GM18870 (cell line): ENCODE data around the gene CRB2.

Source experiments
- ATAC-seq: cut with Tn5 transposase; IDR thresholded peaks from one replicate; pipeline ENCODE4 v1.9.1; 2021; ENCODE audit warnings: moderate library complexity; ENCODE audit not compliant: unreplicated experiment

CRB2 gene

DNA sequence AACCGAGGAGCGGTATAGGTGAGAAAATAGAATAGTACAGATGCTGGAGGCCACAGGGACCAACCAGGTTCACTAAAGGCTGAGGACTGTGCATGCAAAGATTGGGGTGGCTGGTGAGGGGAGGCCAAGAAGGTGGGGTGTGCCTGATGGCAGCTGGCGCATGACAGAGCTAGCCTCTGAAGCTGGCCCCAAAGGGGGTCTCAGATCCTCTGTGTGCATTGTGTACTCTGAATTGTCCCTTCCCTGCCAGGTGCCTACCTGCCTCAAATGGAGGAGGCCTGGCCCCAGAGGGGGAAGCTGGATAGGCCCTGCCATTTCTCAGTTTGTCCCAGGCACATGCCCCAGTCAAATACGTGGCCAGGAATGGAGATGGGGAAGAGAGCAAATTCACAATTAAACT lies 63.1 kb downstream of the CRB2 start:
- ATAC-seq: no peak

DNA sequence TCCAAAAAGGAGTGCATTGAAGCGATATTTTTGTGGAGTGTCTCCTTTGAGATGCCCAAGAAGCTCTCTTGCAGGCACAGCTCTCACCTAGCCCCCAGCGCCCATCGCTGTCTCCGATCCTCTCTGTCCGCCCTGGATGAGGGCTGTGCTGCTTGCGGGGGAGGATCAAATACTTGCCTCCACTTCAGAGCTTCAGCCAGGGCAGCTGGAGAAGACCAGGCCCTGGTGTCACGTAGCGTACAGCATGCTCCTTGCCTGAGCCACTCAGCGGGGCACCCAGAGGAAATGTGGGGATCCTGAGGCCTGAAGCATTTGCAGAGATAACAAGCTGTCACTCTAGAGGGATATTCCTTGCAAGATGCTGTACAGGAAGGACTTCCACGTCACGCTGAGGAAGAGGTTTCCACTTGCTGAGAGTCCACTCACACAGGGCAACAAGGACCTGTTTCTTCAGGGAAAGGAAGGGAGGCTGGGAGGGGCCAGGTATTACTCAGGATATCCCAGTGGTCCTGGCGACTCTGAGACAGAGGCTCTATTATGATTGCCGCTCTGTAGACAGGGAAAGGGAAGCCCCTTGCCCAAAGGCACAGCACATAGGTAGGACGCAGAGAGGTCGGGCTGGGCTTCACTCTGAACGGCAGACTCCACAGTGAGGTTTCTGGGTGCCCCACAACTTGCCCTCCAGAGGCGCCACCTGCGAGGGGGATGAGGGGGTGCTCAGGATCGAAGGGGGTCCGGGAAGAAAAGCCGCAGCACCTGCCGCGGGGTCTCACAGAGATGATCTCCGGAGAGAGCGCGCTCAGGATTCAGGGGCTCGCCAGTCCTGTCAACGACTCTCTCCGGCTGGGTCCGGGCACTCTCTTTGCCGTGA lies 64.0 kb downstream of the CRB2 start:
- no peak for ATAC-seq

DNA sequence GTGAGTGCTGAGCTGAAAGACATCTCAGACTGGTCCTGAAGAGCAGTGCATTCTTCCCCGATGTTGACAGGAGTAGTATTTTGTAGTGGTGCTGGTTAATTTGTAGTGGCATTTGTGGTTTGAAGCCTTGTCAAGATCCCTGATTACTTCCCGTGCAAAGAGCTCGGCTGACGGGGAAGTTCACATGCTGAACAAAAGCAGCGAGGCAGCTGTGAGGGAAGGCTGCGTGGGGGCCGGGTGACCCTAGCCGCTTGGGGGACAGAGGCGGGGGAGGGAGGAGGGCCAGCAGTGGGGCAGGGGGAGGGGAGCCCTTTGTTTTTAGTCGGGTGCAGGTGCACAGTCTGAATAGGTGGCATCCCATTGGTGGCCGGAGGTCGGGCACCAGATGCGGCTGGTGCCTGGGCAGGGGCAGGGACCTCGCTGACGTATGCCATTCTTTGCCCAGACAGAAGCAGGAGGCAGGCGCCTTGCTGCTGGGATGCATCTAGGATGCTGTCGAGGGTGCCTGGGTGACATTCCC lies 64.7 kb downstream of the CRB2 start:
- ATAC-seq: no peak

DNA sequence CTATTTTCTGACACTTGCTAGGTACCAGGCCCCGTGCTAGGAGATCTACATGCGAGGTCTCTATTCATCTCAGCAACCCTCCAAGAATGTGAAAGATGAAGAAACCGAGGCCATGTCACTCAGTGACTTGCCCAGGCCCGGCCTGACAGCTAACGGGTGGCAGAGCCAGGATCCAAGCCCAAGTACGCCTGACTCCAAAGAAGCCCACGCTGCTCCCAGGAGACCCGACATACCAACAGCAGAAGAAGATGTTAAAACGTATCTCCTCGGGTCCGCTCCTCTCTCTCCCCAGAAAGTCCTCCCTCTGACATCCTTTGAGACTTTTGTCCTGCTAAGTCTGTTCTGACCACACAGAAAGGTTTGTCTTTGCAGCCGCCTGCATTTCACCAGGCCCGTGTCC lies 65.2 kb downstream of the CRB2 start:
- no peak for ATAC-seq

DNA sequence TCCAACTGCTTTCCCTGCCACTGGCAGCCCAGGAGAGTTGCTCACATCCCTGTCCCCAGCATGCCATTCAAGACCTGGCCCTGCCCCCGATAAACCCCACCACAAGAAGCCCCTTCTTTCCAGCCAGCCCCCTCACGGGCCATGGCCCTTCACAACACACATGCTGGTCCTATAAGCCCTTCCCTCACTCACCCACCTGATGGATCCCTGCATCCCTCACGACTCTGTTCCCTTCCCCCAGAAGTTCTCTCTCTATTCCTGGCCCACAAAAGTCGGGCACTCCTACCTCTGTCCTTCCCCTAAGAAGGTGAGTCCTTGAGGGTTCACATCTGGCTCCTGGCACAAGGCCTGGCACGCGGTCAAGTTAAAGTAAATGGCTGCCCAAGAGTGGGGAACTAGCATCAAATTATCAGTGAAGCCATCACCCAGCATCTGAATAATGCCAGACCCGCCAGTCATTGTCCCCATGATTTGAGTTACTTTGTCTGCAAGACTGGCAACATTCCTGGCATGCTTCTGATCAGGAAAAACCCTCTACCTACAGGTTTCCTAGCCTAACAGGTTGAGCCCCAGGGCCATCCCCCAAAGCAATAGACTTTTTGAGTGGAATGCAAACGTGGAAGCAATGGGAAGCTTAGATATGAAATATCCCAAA lies 65.9 kb downstream of the CRB2 start:
- ATAC-seq: no peak

DNA sequence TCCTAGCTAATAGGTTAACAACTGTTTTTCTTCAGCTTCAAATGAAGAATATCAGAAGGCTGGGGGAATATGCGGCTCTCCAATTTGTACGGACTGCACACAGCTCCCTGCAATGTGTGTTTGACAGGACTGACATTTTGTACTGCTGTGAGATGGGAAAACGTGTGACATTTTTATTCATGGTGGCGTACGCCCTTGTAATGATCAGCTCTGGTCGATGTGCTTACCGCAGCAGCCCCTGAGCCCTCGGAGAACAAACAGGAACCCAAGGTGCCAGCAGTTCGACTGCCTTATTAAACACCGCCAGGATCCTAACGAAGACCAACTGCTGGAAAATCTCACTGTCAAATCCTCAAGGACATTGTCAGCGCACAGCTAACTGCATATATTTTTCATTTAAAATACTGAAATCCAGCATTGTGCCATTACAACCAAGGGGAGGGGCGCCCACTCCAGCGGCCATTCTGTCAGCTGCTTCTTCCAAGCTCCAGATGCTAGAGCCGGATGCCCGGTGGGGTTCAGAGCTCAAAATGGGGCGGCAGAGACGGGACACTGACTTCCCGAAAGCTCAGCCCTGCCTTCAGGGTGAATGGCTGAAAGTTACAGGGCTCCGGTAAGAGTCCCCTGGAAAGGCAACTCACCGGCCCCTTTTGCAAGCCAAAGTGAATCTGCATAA lies 66.8 kb downstream of the CRB2 start:
- ATAC-seq: no peak

DNA sequence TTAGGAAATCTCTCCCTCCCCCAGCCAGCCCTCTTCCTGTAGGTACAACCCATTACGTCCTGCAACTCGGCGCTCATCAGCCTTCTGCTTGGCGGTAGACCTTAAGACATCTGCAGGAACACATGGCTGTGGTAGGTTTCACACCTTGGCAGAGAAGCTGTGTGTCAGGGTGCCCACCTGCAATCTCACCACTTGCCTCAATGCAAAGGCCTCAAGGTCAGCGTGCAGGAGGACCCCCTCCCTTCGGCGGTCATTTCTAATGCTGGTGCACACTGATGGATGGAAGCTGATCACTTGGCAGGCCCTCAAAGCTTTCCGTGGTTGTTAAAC lies 67.3 kb downstream of the CRB2 start:
- ATAC-seq: no peak

DNA sequence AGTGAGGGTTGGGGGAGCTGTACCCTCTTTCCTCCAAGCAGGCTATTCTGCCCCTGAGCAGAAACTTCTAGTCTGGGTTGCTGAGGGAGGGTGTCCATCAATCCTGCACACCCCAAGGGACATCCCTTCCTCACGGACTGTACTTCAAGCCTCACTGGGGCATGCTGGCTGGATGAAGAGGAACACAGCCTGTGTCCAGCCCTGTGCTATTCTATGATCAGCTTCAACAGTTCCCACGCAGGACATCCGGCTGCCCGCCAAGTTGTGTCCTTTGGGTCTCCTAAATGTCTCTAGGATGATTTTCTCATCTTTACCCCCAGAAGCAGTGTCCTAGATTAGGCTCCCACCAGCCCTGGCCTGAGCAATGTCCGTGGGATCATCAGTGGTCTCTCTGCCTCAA lies 68.1 kb downstream of the CRB2 start:
- ATAC-seq: no peak

DNA sequence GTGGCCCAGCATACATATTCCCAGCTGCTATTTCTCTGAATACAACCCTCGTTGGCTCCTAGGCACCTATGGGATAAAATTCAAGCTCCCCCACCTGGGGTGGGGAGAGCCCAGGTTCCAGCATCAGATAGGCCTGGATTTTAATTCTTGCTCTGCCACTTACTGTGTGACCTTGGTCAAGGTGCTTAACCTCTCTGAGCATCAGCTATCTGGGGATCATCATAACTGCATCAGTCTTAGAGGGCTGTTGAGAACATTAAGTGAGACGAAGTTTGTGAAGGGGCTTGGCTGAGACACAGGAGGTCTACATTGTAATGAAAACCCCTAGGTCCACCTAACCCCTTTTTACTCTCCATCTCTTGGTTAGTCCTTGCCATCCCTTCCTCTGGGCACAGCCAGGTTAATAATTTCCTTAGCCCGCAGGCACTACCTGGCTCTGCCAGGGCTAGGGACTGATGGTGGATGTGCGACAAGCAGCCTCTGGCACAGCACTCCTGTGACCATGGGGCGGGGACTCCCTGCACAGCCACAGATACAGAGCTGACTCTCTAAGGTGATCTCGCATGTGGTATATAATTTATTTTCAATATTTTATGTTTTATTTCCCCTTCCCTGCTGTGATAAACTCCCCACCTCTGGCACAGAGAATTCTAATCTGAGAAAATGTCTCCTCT lies 68.7 kb downstream of the CRB2 start:
- no peak for ATAC-seq

DNA sequence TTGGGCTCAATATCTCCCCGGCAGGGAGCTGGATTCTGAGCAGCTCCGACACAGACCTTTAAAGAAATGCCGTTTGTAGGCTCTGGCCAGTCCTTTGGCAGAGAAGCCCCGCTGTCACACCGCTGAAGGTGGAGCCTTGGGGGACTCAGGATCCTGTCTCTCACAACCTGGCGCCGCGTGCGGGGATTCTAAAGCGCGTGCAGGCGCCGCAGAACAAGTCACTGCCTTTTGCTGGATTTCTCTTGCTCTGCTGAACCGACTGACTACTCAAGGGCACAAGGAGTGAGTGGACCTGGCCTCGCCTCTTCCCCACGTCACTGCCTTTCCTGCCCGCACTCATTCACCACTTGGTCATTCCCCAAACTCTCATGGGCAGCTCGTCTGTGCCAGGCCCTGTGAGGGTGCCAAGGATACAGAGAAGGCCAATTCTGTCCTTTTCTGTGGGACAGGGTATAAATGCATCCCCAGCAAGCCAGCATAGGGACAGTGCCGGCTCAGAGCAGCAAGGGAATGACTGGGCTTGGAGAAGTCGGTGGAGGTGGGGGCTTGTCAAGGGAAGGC lies 69.3 kb downstream of the CRB2 start:
- ATAC-seq: no peak

DNA sequence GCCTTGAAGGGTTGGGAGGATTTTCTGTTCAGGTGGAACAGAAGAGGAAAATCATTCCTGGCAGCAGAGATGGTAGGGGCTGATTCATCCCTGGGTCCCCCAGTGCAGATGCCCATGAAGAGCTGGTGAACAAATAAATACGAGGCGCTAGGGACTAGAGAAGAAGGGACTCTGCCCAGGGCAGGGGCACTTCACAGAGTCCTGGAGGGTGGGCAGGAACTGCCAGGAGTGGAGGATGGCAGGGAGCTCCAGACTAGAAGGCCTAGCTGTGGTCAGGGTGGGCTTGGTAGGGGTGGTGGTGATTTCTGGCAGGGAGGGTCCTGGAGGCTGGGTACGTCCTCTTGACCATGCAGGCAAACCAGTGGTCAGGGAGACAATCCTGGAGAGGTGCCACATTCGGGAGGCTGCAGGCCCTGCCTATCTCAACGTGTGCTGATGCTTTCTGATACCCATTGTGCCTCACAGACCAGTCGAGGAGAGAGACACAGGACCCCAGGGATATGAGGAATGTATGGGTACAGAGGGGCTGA lies 69.9 kb downstream of the CRB2 start:
- ATAC-seq: no peak

DNA sequence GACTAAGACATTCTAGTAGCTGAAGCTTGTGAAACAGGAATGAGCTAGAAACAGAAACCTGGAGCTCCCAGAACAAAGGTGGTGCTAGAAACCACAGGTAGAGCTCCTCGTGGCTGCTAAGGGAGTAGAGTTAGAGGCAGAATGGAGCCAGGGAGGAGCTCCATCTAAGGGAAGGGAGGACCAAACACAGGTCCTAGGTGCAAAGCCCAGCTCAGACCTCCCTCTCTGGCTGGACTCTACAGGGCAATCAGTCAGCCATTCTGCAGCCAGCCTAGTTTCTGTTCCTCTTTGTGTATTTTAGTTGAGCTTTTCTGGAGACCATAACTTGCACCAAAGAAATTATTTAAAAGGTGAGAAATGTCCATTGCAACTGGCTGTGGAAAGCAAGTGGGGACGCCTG lies 70.4 kb downstream of the CRB2 start:
- ATAC-seq: peak; percentile 55
